Right renal pelvis (tissue), 4 donors: ENCODE results near the gene CD1C. TPM values are rescaled to one million over a fixed set of nuclear protein-coding genes. Genes with fewer than 3 reads are reported as not detected.
"Not testable (repeated sequence)": the region's sequence is repeated elsewhere in the genome, so short reads cannot be mapped to it uniquely, and the experiment has no call there.

Experiments used
- DNase-seq, 4 donors: peaks; one replicate each; pipeline ENCODE4 v3.0.0-alpha.2; 2013; ENCODE audit warnings: low read depth in 4 of 4, low spot score in 3 of 4, missing footprints in 1 of 4
- polyA plus RNA-seq, 4 donors: library from polyadenylated mRNA; unstranded; fragments of 120-200 nt; gene quantifications; one replicate each; pipeline ENCODE4 v1.2.1, GENCODE V29; 2013; ENCODE audit not compliant: insufficient read length in 4 of 4

CD1C gene
- polyA plus RNA-seq, 4 donors, result 1.0 to 1.4 (median 1.2) TPM

DNA sequence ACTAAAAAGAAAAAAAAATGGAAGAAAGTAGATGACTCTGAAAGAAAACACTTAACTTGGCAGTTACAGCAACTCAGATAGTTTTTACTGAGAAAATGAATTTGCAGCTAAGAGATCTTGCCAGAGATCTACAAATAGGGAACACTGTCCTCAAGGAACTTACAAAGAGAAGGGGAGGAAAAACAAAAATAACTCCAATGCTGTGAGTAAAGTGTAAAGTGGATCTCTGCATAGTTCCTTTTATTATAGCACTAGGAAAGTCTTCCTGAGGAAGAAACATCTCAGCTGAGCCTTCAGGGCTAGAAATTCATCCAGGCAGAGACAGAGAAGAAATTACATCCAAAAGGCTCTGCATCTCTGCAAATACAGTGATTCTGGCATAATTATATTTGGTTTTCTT lies 37.8 kb downstream of the CD1C start:
- no peak for DNase-seq

DNA sequence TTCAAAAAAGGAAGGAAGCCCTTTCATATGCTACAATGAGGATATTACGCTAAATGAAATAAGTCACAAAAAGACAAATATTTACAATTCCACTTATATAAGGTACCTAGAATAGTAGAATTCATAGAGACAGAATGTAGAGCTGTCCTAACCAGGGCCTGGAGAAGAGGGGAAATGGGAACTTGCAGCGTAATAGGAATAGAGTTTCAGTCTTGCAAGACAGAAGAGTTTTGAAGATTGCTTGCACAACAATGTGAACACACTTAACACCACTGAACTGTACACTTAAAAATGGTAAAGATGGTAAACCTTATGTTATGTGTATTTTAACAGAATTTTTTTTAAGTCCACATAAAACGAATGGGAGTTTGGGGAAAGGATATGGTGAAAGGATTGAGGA lies 38.7 kb downstream of the CD1C start:
- no peak for DNase-seq

DNA sequence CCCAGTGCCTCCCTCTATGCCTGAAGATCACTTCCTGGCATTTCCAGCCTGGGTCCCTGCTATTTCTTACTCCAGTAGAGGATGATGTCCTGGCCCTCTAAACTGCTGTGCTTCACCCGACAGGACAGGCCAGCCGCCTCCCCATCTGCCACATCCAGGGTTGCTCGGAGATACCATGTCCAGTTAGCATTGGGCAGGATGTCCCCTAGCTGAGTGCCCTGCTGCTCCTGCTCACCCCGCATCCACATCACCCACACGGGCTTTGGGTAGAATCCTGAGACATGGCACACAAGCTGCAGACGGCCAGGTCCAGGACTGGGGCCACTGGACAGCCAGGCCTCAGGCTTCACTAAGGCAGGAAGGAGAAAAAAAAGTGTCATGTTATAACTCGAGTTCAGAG lies 39.6 kb downstream of the CD1C start:
- no peak for DNase-seq

DNA sequence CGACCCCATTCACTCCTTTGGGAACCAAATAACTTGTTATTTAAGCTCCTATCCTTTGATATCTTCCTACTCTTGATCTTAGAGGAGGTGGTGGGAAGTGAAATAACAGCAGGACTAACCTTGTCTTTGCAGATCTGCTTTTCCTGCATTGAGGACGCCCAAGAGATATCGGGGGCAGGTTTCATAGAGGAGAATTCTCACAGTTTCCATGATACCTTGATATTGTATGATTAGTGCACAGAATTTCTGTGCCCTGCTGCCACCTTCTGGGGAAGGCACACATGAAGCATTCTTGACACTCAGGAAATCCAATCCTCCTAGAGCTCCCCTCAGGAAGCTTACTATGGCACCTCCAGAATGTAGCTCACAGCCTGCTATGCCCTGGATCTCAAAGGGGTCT lies 40.0 kb downstream of the CD1C start:
- DNase-seq, result no peak

DNA sequence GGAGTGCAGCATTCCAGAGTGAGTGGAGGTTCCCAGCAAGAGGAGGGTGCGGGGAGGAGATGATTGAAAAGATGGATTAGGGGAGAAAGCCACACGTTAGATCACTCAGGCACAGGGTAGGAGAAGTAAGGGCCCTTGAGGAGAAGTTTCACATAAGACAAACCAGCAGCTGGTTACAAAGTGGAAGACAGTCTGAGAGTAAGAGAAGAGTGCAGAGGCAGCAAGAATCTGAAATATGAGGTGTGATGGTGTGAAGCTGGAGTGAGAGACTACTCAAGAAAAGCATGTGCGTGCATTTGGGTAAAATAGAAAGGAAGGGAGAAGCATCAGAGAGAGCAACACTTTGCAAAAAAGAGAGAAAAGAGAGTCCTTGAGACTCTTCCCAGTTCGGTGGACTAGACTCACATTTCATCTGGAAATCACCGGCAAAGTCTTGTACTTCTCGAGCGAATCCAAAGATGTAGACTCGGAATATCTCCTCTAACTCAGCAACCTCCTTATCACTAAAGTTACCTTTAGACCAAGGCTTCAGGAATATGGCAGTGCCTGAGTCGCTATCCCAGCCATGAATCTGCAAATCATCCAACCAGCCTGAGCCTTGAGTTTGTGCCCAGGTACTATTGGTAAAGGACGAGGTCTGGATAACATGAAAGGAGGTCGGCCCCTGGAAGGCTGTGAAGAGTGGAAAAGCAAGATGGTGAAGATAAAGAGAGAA lies 40.8 kb downstream of the CD1C start:
- DNase-seq, result no peak

DNA sequence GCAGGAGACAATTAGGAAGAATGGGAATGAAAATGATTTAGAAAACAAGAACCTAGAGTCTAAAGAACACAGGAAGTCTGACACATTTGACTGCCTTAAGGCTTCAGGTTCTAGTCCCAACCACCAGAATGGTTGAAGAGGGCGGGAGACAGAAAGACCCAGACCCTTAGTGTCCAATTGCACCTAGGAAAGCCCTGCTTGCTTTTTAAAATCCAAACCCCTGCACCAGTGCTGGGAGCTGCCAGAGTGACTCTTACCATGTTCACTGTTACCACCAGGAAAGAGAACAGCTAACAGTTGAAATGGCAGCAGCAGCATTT lies 41.3 kb downstream of the CD1C start:
- DNase-seq, result no peak

DNA sequence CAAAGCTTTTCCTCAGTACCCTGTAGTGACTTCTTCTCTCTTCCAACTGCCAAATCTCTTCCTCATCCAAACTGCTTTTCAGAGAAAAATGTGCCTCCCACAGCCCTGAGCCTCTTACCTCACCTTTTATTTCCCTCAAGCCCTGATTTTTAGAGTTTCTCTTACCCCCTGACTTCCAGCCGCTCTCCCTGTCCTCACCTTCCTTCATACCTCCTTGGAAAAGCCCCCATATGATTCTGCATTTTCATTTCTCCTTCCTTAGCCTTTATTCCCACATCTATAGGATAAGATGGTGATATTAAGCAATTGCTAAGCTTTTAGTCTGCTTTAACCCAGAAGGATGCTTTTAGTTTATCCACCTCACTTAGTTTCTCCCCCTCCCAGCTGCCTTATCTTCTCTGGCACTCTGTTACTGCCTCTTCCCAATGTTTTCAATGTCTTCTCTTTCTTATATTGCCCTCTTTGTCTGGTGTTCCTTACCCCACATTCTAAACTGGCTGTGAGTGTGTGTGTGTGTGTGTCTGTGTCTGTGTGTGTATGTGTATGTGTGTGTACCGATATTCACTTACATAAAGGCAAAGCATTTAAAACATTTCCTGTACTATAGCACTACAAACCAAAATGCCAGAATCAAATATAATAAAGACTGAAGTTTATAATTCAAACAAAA lies 41.9 kb downstream of the CD1C start, which contains the start of gene CD1B:
Gene CD1B, minus strand, starts transcription at position 51 of the 670 bp plus-strand sequence. CDS start 108 bp downstream, outside the sequence.
- DNase-seq, result no peak

DNA sequence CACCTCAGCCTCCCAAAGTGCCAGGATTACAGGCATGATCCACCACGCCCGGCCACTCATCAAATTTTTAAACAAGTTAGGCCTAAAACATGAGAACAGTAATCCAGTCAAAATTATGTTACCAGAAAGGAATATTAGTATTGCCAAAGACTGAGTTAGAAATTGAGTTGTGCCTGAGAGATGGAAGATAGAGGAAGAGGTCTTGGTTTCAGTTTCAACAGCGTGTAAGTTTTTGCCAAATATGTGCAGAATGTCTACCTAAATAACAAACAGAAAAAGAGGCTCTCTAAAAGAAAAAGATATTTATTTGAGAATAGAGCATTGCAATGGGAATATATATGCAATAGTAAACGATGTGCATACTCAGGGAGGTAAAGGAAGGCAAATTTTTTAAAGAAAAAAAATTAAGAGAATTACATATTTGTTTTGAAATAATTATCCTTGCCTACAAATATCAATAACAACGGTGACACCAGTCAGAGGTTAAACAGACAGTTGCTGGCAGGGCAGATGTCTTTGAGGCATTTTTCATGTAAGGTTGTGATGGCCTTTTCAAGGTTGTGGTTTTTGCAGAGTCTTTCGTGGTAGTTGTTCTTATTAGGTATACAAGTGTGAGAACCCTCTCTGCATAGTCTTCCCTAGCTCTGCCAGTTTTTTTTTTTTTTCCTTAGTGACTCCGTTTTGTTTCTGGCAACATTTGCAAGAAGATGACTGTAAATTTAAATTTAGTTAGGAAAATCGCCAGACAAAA lies 43.9 kb downstream of the CD1C start:
- DNase-seq, result no peak

DNA sequence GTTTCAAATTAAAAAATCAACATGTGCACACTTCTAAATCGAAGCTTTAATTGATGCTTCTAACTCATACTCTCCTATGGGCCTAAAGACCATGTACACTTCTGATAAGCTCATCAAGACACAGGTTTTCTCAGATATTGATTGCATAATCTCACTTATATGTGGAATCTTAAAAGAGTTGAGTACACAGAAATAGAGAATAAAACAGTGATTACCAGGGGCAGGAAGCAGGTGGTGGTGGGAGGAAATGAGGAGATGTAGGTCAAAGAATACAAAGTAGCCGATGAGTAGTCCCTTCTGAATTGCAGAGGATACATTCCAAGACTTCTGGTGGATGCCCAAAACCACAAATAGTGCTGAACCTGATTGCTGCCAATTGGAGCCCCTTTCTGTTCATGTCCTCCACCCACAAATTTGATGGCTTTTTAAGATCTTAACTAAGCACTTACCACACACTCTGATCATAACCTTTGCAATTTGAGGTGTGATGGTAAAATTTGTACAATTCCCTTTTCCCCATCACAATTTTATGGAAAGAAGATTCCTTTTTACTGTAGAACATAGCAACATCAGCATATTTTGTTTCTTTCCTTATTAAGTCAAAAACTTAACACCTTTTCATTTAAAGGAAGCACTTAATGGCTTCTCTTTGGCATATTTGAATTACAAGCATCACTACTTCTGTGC lies 44.9 kb downstream of the CD1C start:
- DNase-seq, result no peak

DNA sequence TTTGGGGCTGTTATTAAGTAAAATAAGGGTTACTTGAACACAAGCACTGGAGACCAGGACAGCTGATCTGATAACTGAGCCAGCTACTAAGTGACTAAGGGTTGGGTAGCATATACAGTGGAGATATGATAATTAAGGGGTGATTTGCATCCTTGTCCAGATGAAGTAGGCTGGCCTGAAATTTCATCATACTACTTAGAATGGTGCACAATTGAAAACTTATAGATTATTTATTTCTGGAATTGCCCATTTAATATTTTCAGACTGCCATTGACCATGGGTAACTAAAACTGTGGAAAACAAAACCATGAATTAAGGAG lies 45.5 kb downstream of the CD1C start:
- DNase-seq, result no peak

DNA sequence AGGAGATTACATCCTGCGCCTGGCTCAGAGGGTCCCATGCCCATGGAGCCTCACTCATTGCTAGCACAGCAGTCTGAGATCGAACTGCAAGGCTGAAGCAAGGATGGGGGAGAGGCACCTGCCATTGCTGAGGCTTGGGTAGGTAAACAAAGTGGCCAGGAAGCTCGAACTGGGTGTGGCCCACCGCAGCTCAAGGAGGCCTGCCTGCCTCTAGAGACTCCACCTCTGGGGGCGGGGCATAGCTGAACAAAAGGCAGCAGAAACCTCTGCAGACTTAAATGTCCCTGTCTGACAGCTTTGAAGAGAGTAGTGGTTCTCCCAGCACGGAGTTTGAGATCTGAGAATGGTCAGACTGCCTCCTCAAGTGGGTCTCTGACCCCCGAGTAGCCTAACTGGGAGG lies 46.7 kb downstream of the CD1C start:
- not testable (repeated sequence) for DNase-seq

Other genes starting within 250 kb of the CD1C start
- 1 to 10 TPM; 5.3 to 6.8 (median 5.9) TPM for gene CD1D, start 109.0 kb upstream of the CD1C start, polyA plus RNA-seq
- under 1 TPM in 1 of 4 donors, not detected in 3; 0.25 TPM for gene CD1A, start 35.5 kb upstream of the CD1C start, polyA plus RNA-seq
- under 1 TPM in 1 of 4 donors, not detected in 3; 0.61 TPM for gene CD1B, start 41.6 kb downstream of the CD1C start, polyA plus RNA-seq
- 1 to 10 TPM in 1 of 4 donors, under 1 TPM in 1, not detected in 2; 0.21 to 1.8 TPM for gene CD1E, start 64.0 kb downstream of the CD1C start, polyA plus RNA-seq
- not detected for gene OR10T2, start 109.5 kb downstream of the CD1C start, polyA plus RNA-seq
- gene OR10K2, start 136.3 kb downstream of the CD1C start, polyA plus RNA-seq, result under 1 TPM in 1 of 4 donors, not detected in 3; 0.01 TPM
- gene OR10K1, start 171.9 kb downstream of the CD1C start, polyA plus RNA-seq, result under 1 TPM in 1 of 4 donors, not detected in 3; 0.06 TPM
- gene OR10R2, start 182.3 kb downstream of the CD1C start, polyA plus RNA-seq, result not detected